ENCODE results near the gene CH25H. TPM values are rescaled to one million over a fixed set of nuclear protein-coding genes. Genes with fewer than 3 reads are reported as not detected.
"Not testable (repeated sequence)": the region's sequence is repeated elsewhere in the genome, so short reads cannot be mapped to it uniquely, and the experiment has no call there.

CH25H gene
- total and polyA plus RNA-seq, 12 donors: 0.80 to 16.3 (median 4.9) TPM; not detected in 1

DNA sequence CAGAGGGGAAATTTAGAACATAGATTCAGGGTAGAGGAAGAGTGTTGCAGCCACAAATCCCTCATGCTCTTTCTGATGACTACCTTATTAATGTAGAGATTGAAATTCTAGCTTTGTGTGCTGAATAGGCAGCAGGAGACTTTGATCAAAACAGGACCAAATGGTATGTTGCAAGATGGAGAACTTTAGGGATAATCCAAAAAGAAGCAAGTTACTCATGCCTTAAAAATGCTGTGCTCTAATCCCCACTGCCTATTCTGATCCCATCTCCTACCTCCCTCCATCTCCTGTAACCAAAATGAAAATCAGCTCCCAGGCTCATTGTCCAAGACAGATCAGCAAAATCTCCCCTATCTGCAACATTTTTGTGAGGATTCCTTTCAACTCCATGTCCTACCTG is 31.3 kb downstream of the CH25H start:
- H3K4me3 ChIP-seq: no peak overlapping the region
- no peaks in the 10 kb centered on the region for H3K27me3 ChIP-seq
- TF ChIP-seq POLR2A (IDR thresholded peaks at IDR 0.05): no peak
- intact Hi-C loops (cut with DNase I): no loop called here
- no peaks in the 10 kb centered on the region for H3K36me3 ChIP-seq (replicated peaks in 1 of 2)
- DNase-seq: no peak
- no peaks in the 10 kb centered on the region for H3K4me1 ChIP-seq (replicated peaks in 1 of 2)
- H3K9me3 ChIP-seq (replicated peaks in 1 of 3): no peaks in the 10 kb centered on the region
- no peak overlapping the region for H3K27ac ChIP-seq

DNA sequence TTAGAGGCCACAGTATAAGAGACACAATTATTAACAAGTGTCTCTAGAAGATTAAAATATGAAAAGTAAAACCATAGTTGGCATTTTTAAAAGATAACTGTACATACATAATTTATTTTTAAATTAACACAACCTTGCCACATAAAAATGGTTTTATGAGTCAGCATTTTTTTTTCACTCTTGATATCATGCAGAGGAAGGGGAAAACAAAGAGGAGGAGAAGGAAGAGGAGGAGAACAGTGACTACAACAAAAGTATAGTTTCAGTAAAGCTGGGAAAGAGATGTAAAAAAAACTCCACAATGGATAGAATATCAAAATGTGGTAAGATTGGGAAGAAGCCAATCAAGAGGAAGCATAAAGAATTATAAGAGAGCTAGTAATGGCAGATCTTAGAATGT is 34.0 kb downstream of the CH25H start:
- Histone ChIP-seq H3K27ac (no peak overlapping the region), H3K36me3 (replicated peaks in 1 of 2) (no peaks in the 10 kb centered on the region), H3K4me1 (replicated peaks in 1 of 2) (no peaks in the 10 kb centered on the region), H3K9me3 (replicated peaks in 1 of 3) (no peaks in the 10 kb centered on the region), H3K4me3 (no peak overlapping the region), H3K27me3 (no peaks in the 10 kb centered on the region)
- TF ChIP-seq, protein P1, sequence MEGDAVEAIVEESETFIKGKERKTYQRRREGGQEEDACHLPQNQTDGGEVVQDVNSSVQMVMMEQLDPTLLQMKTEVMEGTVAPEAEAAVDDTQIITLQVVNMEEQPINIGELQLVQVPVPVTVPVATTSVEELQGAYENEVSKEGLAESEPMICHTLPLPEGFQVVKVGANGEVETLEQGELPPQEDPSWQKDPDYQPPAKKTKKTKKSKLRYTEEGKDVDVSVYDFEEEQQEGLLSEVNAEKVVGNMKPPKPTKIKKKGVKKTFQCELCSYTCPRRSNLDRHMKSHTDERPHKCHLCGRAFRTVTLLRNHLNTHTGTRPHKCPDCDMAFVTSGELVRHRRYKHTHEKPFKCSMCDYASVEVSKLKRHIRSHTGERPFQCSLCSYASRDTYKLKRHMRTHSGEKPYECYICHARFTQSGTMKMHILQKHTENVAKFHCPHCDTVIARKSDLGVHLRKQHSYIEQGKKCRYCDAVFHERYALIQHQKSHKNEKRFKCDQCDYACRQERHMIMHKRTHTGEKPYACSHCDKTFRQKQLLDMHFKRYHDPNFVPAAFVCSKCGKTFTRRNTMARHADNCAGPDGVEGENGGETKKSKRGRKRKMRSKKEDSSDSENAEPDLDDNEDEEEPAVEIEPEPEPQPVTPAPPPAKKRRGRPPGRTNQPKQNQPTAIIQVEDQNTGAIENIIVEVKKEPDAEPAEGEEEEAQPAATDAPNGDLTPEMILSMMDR (IDR thresholded peaks at IDR 0.05): no peak
- no peak for TF ChIP-seq POLR2A (IDR thresholded peaks at IDR 0.05)
- DNase-seq: no peak
- intact Hi-C loops (cut with DNase I): no loop called here

DNA sequence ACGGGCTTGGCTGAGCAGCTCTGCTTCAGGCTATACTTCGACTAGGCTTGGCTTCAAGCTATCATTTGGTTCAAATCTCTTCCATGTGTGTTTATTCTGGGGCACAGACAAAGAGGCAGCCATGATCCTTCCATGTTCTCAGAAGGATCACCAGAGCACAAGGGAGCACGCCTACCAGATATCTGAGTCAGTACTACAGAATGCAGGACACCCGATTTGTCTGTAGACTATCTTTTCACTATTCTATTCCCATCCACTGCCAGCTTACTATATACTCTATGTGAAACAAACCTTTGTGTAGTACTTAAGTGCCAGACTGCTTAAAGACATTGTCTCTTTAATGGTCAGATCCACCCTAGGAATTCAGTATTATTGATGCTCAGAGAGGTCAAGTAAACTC is 35.1 kb downstream of the CH25H start:
- intact Hi-C loops (cut with DNase I): no loop called here
- H3K9me3 ChIP-seq (replicated peaks in 1 of 3): no peaks in the 10 kb centered on the region
- TF ChIP-seq POLR2A (IDR thresholded peaks at IDR 0.05): no peak
- TF ChIP-seq, protein P1 (IDR thresholded peaks at IDR 0.05): no peak
- 74 to 87% (median 83%) methylated on average over 4 of the region's 4 CpGs for WGBS, 4 donors
- H3K36me3 ChIP-seq (replicated peaks in 1 of 2): no peaks in the 10 kb centered on the region
- no peak overlapping the region for H3K27ac ChIP-seq
- H3K27me3 ChIP-seq: no peaks in the 10 kb centered on the region
- H3K4me1 ChIP-seq (replicated peaks in 1 of 2): no peaks in the 10 kb centered on the region
- no peak overlapping the region for H3K4me3 ChIP-seq
- DNase-seq: no peak

DNA sequence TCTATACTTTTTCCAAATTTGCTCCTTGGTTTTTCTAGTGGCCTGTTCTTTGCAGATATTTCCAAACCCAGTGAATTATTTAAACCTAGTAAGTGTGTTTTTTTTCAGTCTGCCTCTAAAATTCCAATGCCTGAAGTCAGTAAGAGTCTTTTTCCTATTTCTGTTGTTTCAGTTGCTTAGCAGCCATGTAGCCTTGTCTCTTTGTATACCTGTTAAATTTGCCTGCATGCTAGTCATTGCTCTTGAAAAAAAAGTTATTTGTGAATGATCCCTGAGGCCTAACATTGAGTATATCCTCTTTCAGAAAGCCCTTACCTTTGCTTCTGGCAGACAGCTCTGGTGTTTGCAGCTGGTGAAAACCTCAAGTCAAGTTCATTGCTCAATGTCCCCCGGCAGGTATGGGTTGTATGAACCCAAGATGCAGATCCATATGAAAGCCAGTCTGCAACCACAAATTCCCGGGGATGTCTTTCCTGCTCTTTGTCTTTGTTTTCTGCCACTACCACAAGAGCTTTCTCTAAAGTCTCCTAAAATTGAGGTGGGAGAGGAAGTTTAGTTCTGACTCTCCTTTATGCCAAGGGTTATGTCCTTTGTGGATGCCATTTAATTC is 35.7 kb downstream of the CH25H start:
- Histone ChIP-seq H3K36me3 (replicated peaks in 1 of 2) (no peaks in the 10 kb centered on the region), H3K9me3 (replicated peaks in 1 of 3) (no peaks in the 10 kb centered on the region), H3K4me1 (replicated peaks in 1 of 2) (no peaks in the 10 kb centered on the region), H3K27ac (no peak overlapping the region), H3K27me3 (peaks cover 6% of the 10 kb centered on the region), H3K4me3 (no peak overlapping the region)
- no peak for DNase-seq
- 78 to 85% (median 82%) methylated on average over 2 of the region's 2 CpGs for WGBS, 4 donors
- TF ChIP-seq, protein P1 (IDR thresholded peaks at IDR 0.05): no peak
- intact Hi-C loops (cut with DNase I): no loop called here

DNA sequence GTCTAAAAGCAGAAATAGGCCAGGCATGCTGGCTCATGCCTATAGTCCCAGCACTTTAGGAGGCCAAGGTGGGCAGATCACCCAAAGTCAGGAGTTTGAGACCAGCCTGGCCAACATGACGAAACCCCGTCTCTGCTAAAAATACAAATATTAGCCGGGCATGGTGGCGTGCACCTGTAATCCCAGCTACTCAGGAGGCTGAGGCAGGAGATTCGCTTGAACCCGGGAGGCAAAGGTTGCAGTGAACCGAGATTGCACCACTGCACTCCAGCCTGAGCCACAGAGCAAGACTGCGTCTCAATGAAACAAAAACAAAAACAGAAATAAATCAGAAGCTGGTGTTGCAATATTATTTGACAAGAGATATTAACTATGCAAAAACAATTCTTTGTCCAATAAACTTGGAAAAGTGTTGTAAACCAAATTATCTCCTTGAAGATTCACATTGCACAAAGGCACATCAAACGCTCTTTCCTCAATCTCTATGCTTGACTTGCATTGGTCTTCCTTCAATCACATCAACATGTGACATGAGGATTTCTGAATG is 38.7 kb downstream of the CH25H start:
- H3K27ac ChIP-seq; H3K9me3 ChIP-seq (replicated peaks in 1 of 3); intact Hi-C loops (cut with DNase I); H3K27me3 ChIP-seq; H3K36me3 ChIP-seq (replicated peaks in 1 of 2); H3K4me1 ChIP-seq (replicated peaks in 1 of 2); H3K4me3 ChIP-seq; DNase-seq: not testable (repeated sequence)
- 66 to 75% (median 72%) methylated on average over 9 of the region's 9 CpGs for WGBS, 4 donors
